HCEC 1CT (cell line): ENCODE measurements around the gene CCHCR1.
"Not testable (repeated sequence)": the region's sequence is repeated elsewhere in the genome, so short reads cannot be mapped to it uniquely, and the experiment has no call there.

ENCODE experiments used
- DNase-seq: peaks from one replicate; pipeline ENCODE4 v3.0.0-alpha.2; 2017

Gene CCHCR1

GRCh38 chr6:31157513-31158139 is at the start of gene CCHCR1:
Gene CCHCR1 (minus strand): TSS chr6:31157802. CDS start chr6:31157600, 202 bp downstream.
- DNase-seq, result no peak

GRCh38 chr6:31205638-31206037 is 48.0 kb upstream of the CCHCR1 start:
- DNase-seq, result no peak

- no peak for DNase-seq
These were observed 47.1 kb upstream of the CCHCR1 start for GRCh38 chr6:31204751-31205145.

GRCh38 chr6:31203345-31203979 is 45.9 kb upstream of the CCHCR1 start:
- peak; percentile 73 for DNase-seq

GRCh38 chr6:31202259-31203166 is 44.9 kb upstream of the CCHCR1 start:
- no peak for DNase-seq

- not testable (repeated sequence) for DNase-seq
These were observed 41.5 kb upstream of the CCHCR1 start for GRCh38 chr6:31199105-31199452.

- DNase-seq, result peak; percentile 71
These were observed 40.1 kb upstream of the CCHCR1 start for GRCh38 chr6:31197559-31198305.

- not testable (repeated sequence) for DNase-seq
These were observed 38.8 kb upstream of the CCHCR1 start for GRCh38 chr6:31196251-31197022.

GRCh38 chr6:31195308-31195979 is 37.8 kb upstream of the CCHCR1 start:
- DNase-seq, result not testable (repeated sequence)

- no peak for DNase-seq
These were observed 36.6 kb upstream of the CCHCR1 start for GRCh38 chr6:31194061-31194834.

- DNase-seq, result no peak
These were observed 35.6 kb upstream of the CCHCR1 start for GRCh38 chr6:31193206-31193605.

- peak; percentile 69 for DNase-seq
These were observed 35.0 kb upstream of the CCHCR1 start for GRCh38 chr6:31192431-31193105.

GRCh38 chr6:31190488-31190887 is 32.9 kb upstream of the CCHCR1 start:
- DNase-seq, result no peak

GRCh38 chr6:31189223-31189622 is 31.6 kb upstream of the CCHCR1 start:
- DNase-seq, result not testable (repeated sequence)

- no peak for DNase-seq
These were observed 30.2 kb upstream of the CCHCR1 start for GRCh38 chr6:31187780-31188194.

- no peak for DNase-seq
These were observed 28.6 kb upstream of the CCHCR1 start for GRCh38 chr6:31186052-31186734.

GRCh38 chr6:31185695-31186051 is 28.1 kb upstream of the CCHCR1 start:
- not testable (repeated sequence) for DNase-seq

- not testable (repeated sequence) for DNase-seq
These were observed 26.3 kb upstream of the CCHCR1 start for GRCh38 chr6:31183859-31184258.

GRCh38 chr6:31183287-31183686 is 25.7 kb upstream of the CCHCR1 start:
- DNase-seq, result not testable (repeated sequence)

- DNase-seq, result peak; percentile 77
These were observed 22.9 kb upstream of the CCHCR1 start for GRCh38 chr6:31180500-31180899.
